H1 (cell line): ENCODE data around the gene SPCS1. TPM values are rescaled to one million over a fixed set of nuclear protein-coding genes. Genes with fewer than 3 reads are reported as not detected.

ENCODE experiments used
- CTCF ChIP-seq, 3 experiments: IDR thresholded peaks; 1 replicate in 2 of 3; 2 replicates in 1 of 3; pipeline versions ENCODE4 v1.5.1 to v1.6.1; 2011; ENCODE audit warnings: low read length in 3 of 3, mild to moderate bottlenecking in 3 of 3, inconsistent platforms in 2 of 3, low read depth in 1 of 3, moderate library complexity in 1 of 3; ENCODE audit not compliant: insufficient read depth in 1 of 3; ENCODE audit errors: control extremely low read depth in 1 of 3
- MAX ChIP-seq: IDR thresholded peaks from 2 replicates; pipeline ENCODE4 v1.6.1; 2012; ENCODE audit warnings: inconsistent platforms
- TBP ChIP-seq: IDR thresholded peaks from 2 replicates; pipeline ENCODE4 v1.6.1; 2011; ENCODE audit warnings: low read depth, low read length, improper control_type of control experiment
- polyA plus RNA-seq, 7 experiments: library from polyadenylated mRNA; depleted of rRNA in 3 of 7; stranded (reverse) in 5 of 7; unstranded in 2 of 7; fragments of >200 nt in 5 of 7; fragments of 200-250 nt in 2 of 7; gene quantifications; 1 replicate in 5 of 7; 2 replicates in 1 of 7; 4 replicates in 1 of 7; pipeline versions ENCODE4 v1.2.1 to v1.2.3, GENCODE V29; 2011 to 2013; ENCODE audit warnings: missing spikeins in 2 of 7, mixed read lengths in 2 of 7
- total RNA-seq: library from RNA; stranded (reverse); fragmentation: NEBNext Ultra II Directional; extraction: Animal tissue kit (Norgen Biotek cat#: 25700); gene quantifications from 2 replicates; pipeline ENCODE4 v1.2.1, GENCODE V29; 2021

The SPCS1 gene
- total and polyA plus RNA-seq, 2 of the 8 experiments (the other 6 are each of a cell fraction or from before 2014, with no cell fraction given): 104 to 191 TPM

GRCh38 chr3:52689151-52689550, 16.8 kb upstream of the SPCS1 start (continued):
- TF ChIP-seq CTCF (IDR thresholded peaks at IDR 0.05; ENCODE audit: control extremely low read depth in 1 of 3, insufficient read depth in 1 of 3, low read depth in 1 of 3, low read length in 3 of 3) (no peak), MAX (no peak), TBP (no peak)
